T-helper 2 cell treated with Interferon-gamma antibody and Interleukin-4, amounts not matched to agents 100 ng/mL and 5 ng/mL, for 36 hours (primary cell): ENCODE measurements around the gene OR2AK2. TPM values are rescaled to one million over a fixed set of nuclear protein-coding genes. Genes with fewer than 3 reads are reported as not detected.

Experiments
- total RNA-seq: library from RNA; stranded (reverse); gene quantifications from 2 replicates; pipeline ENCODE4 v1.2.3, GENCODE V29; 2022

OR2AK2 gene
- total RNA-seq, 1 donor from 2014 or later: not detected

Other genes with a start within 250 kb of the OR2AK2 start
- not detected in 2 replicates for gene OR6F1, start 248.6 kb upstream of the OR2AK2 start, total RNA-seq
- gene OR14K1, start 226.6 kb upstream of the OR2AK2 start, total RNA-seq: not detected in 2 replicates
- not detected in 2 replicates for gene OR14A2, start 217.1 kb upstream of the OR2AK2 start, total RNA-seq
- not detected in 2 replicates for gene OR1C1, start 204.7 kb upstream of the OR2AK2 start, total RNA-seq
- gene OR14A16, start 141.1 kb upstream of the OR2AK2 start, total RNA-seq: not detected in 2 replicates
- not detected in 2 replicates for gene OR11L1, start 123.3 kb upstream of the OR2AK2 start, total RNA-seq
- gene TRIM58, start 108.0 kb upstream of the OR2AK2 start, total RNA-seq: 2.6 and 2.7 TPM in 2 replicates
- 0.75 and 0.93 TPM in 2 replicates for gene OR2W3, start 69.6 kb upstream of the OR2AK2 start, total RNA-seq
- not detected in 2 replicates for gene OR2T8, start 45.0 kb upstream of the OR2AK2 start, total RNA-seq
- gene OR2AJ1, start 40.3 kb upstream of the OR2AK2 start, total RNA-seq: not detected in 2 replicates
- gene OR2L8, start 16.4 kb upstream of the OR2AK2 start, total RNA-seq: 0.30 TPM in 1 of 2 replicates, not detected in the other
- gene OR2L5, start 48.4 kb downstream of the OR2AK2 start, total RNA-seq: not detected in 2 replicates
- 0.05 and 0.11 TPM in 2 replicates for gene OR2L2, start 64.8 kb downstream of the OR2AK2 start, total RNA-seq
- gene OR2L3, start 81.6 kb downstream of the OR2AK2 start, total RNA-seq: 0.11 TPM in 1 of 2 replicates, not detected in the other
- not detected in 2 replicates for gene OR2L13, start 130.0 kb downstream of the OR2AK2 start, total RNA-seq
- gene OR2M5, start 179.9 kb downstream of the OR2AK2 start, total RNA-seq: not detected in 2 replicates
- gene OR2M2, start 209.6 kb downstream of the OR2AK2 start, total RNA-seq: not detected in 2 replicates
- not detected in 2 replicates for gene OR2M3, start 232.0 kb downstream of the OR2AK2 start, total RNA-seq